A549 (cell line): ENCODE data around the gene FKBP3. TPM values are rescaled to one million over a fixed set of nuclear protein-coding genes. Genes with fewer than 3 reads are reported as not detected.
A peak's percentile ranks its signal among the peaks of the same experiment; 100 is the strongest.

Source experiments
- ATAC-seq, 2 experiments: fragments of 200-7000 bp in 1 of 2; fragments of >200 bp in 1 of 2; cut with Nextera tagmentation in 1 of 2; cut with Tn5 transposase in 1 of 2; 3 replicates each; pipeline versions ENCODE4 v1.8.0 to v1.9.1; 2018 to 2020; ENCODE audit warnings: mild to moderate bottlenecking in 1 of 2, moderate library complexity in 1 of 2
- CTCF ChIA-PET: fragments of 300-600 bp; sonication (Branson Sonifier 250); formaldehyde crosslinking; extraction: SDS; loops from one replicate; lab custom pipeline; 2021; ENCODE audit warnings: antibody characterized with exemption, inconsistent platforms; lab: Yijun Ruan, JAX
- POLR2A ChIA-PET: fragments of 350-600 bp; formaldehyde crosslinking; extraction: SDS; loops from one replicate; lab custom pipeline; 2021; ENCODE audit warnings: antibody characterized with exemption, inconsistent platforms; lab: Yijun Ruan, JAX
- DNase-seq, 2 experiments: peaks; one replicate each; pipeline versions ENCODE4 v3.0.0 to v3.0.0-alpha.2; 2011 to 2016; ENCODE audit warnings: low read depth in 1 of 2, low spot score in 1 of 2
- FAIRE-seq: peaks from 2 replicates; lab custom pipeline; 2011; peaks lifted over from hg19 to GRCh38; lab: Jason Lieb, UNC
- H3K27ac ChIP-seq, 2 experiments: fragments of >200 bp; sonication (Bioruptor Twin); formaldehyde crosslinking; 3 replicates each; pipeline ENCODE4 v1.5.1; 2016 to 2017
- H3K4me1 ChIP-seq: fragments of >200 bp; sonication (Bioruptor Twin); formaldehyde crosslinking; 3 replicates; pipeline ENCODE4 v1.6.1; 2016
- H3K4me2 ChIP-seq: fragments of >200 bp; sonication (Bioruptor Twin); formaldehyde crosslinking; 3 replicates; pipeline ENCODE4 v1.6.1; 2016
- H3K4me3 ChIP-seq: fragments of >200 bp; sonication (Bioruptor Twin); formaldehyde crosslinking; 3 replicates; pipeline ENCODE4 v1.5.1; 2016
- H3K9me3 ChIP-seq: fragments of >200 bp; sonication (Bioruptor Twin); formaldehyde crosslinking; 3 replicates; pipeline ENCODE4 v1.6.1; 2016
- BHLHE40 ChIP-seq: IDR thresholded peaks from 2 replicates; pipeline ENCODE4 v1.6.1; 2012; ENCODE audit warnings: low read depth, low read length, inconsistent platforms
- CBX8 ChIP-seq: fragments of 200-600 bp; sonication (generic); IDR thresholded peaks from 2 replicates; pipeline ENCODE4 v1.6.1; 2016
- CEBPB ChIP-seq, 2 experiments: fragments of >200 bp in 1 of 2; sonication (Bioruptor Twin) in 1 of 2; formaldehyde crosslinking in 1 of 2; IDR thresholded peaks; 2 replicates each; pipeline ENCODE4 v1.6.1; 2012 to 2016
- EHF ChIP-seq: fragments of 250-450 bp; sonication (Bioruptor Pico); IDR thresholded peaks from 2 replicates; pipeline ENCODE4 v1.5.0; 2020; ENCODE audit warnings: mild to moderate bottlenecking
- EHMT2 ChIP-seq: fragments of 200-600 bp; sonication (generic); IDR thresholded peaks from 2 replicates; pipeline ENCODE4 v1.6.1; 2016; ENCODE audit warnings: antibody characterized with exemption, low read depth, mild to moderate bottlenecking, moderate library complexity
- EP300 ChIP-seq, 2 experiments: fragments of >200 bp; sonication (Bioruptor Twin); formaldehyde crosslinking; IDR thresholded peaks; 2 replicates in 1 of 2; 3 replicates in 1 of 2; pipeline ENCODE4 v1.6.1; 2016 to 2017
- FOSB ChIP-seq: fragments of 250-450 bp; sonication (Bioruptor Pico); IDR thresholded peaks from 2 replicates; pipeline ENCODE4 v1.5.0; 2020; ENCODE audit warnings: mild to moderate bottlenecking, moderate library complexity
- FOSL2 ChIP-seq, 2 experiments: fragments of 450-650 bp in 1 of 2; fragments of >200 bp in 1 of 2; sonication (Bioruptor Twin) in 1 of 2; formaldehyde crosslinking; IDR thresholded peaks; 2 replicates each; pipeline versions ENCODE4 v1.5.0 to v1.6.1; 2016 to 2020; ENCODE audit warnings: mild to moderate bottlenecking in 1 of 2, moderate library complexity in 1 of 2
- GATA3 ChIP-seq: IDR thresholded peaks from 2 replicates; pipeline ENCODE4 v1.6.1; 2012; ENCODE audit warnings: borderline replicate concordance
- HDAC2 ChIP-seq: fragments of 200-600 bp; sonication (generic); IDR thresholded peaks from 2 replicates; pipeline ENCODE4 v1.6.1; 2016
- HEYL ChIP-seq: fragments of 250-450 bp; sonication (Bioruptor Pico); IDR thresholded peaks from 2 replicates; pipeline ENCODE4 v1.8.0; 2021; ENCODE audit warnings: mild to moderate bottlenecking, moderate library complexity
- HMGXB4 ChIP-seq: fragments of 250-450 bp; sonication (Bioruptor Pico); IDR thresholded peaks from 2 replicates; pipeline ENCODE4 v1.5.0; 2021; ENCODE audit warnings: mild to moderate bottlenecking, moderate library complexity, borderline replicate concordance
- HOXB13 ChIP-seq: fragments of 250-450 bp; sonication (Bioruptor Pico); IDR thresholded peaks from 2 replicates; pipeline ENCODE4 v1.5.0; 2020; ENCODE audit warnings: low read depth, mild to moderate bottlenecking, moderate library complexity
- HOXB5 ChIP-seq: fragments of 250-450 bp; sonication (Bioruptor Pico); IDR thresholded peaks from 2 replicates; pipeline ENCODE4 v1.5.0; 2020; ENCODE audit warnings: mild to moderate bottlenecking, moderate library complexity
- JUN ChIP-seq, 2 experiments: fragments of >200 bp; sonication (Bioruptor Twin); formaldehyde crosslinking; IDR thresholded peaks; 2 replicates in 1 of 2; 3 replicates in 1 of 2; pipeline ENCODE4 v1.6.1; 2016 to 2017
- JUNB ChIP-seq: fragments of >200 bp; sonication (Bioruptor Twin); formaldehyde crosslinking; IDR thresholded peaks from 2 replicates; pipeline ENCODE4 v1.6.1; 2016
- KDM1A ChIP-seq: fragments of 200-600 bp; sonication (generic); IDR thresholded peaks from 2 replicates; pipeline ENCODE4 v1.6.1; 2016; ENCODE audit warnings: low read depth, mild to moderate bottlenecking
- KDM5A ChIP-seq: fragments of 200-600 bp; sonication (generic); IDR thresholded peaks from 2 replicates; pipeline ENCODE4 v1.6.1; 2016; ENCODE audit warnings: antibody characterized with exemption, mild to moderate bottlenecking
- MAFK ChIP-seq: fragments of 450-650 bp; IDR thresholded peaks from 2 replicates; pipeline ENCODE4 v1.6.1; 2014; ENCODE audit not compliant: partially characterized antibody
- PBX3 ChIP-seq: IDR thresholded peaks from 2 replicates; pipeline ENCODE4 v1.6.1; 2012
- PHF8 ChIP-seq: fragments of 200-600 bp; sonication (generic); IDR thresholded peaks from 2 replicates; pipeline ENCODE4 v1.6.1; 2016; ENCODE audit warnings: low read depth, mild to moderate bottlenecking, antibody characterized with exemption, moderate library complexity, borderline replicate concordance
- POLR2AphosphoS2 ChIP-seq: conservative IDR thresholded peaks from 2 replicates; pipeline ENCODE4 v1.6.1; 2012; ENCODE audit warnings: low read length, improper control_type of control experiment, inconsistent platforms
- RCOR1 ChIP-seq: fragments of 150-350 bp; IDR thresholded peaks from 2 replicates; pipeline ENCODE4 v1.6.1; 2014; ENCODE audit warnings: antibody characterized with exemption, low read length, low read depth
- SREBF2 ChIP-seq: fragments of 450-650 bp; IDR thresholded peaks from 2 replicates; pipeline ENCODE4 v1.6.1; 2014; ENCODE audit warnings: mild to moderate bottlenecking, moderate library complexity
- ZC3H11A ChIP-seq: fragments of 450-650 bp; IDR thresholded peaks from 2 replicates; pipeline ENCODE4 v1.6.1; 2014; ENCODE audit warnings: antibody characterized with exemption, mild to moderate bottlenecking
- ZFP36 ChIP-seq: fragments of 450-650 bp; IDR thresholded peaks from 2 replicates; pipeline ENCODE4 v1.6.1; 2014; ENCODE audit warnings: borderline replicate concordance; ENCODE audit not compliant: partially characterized antibody
- ZNF302 ChIP-seq: fragments of 250-450 bp; sonication (Bioruptor Pico); IDR thresholded peaks from 2 replicates; pipeline ENCODE4 v1.9.0; 2021; ENCODE audit warnings: inconsistent platforms, mild to moderate bottlenecking, moderate library complexity
- ZSCAN20 ChIP-seq: fragments of 250-450 bp; sonication (Bioruptor Pico); IDR thresholded peaks from 2 replicates; pipeline ENCODE4 v1.8.0; 2022; ENCODE audit warnings: mild to moderate bottlenecking, moderate library complexity
- WGBS: methylation state at CpG from one replicate; pipeline ENCODE4 v1.1.6; 2017; ENCODE audit errors: missing lambda C conversion rate; 5-methylcytosine and 5-hydroxymethylcytosine counted together
- polyA minus RNA-seq: library from RNA; depleted of rRNA, polyadenylated mRNA; stranded (reverse); fragments of >200 nt; gene quantifications from 2 replicates; pipeline ENCODE4 v1.2.3, GENCODE V29; 2011; rRNA and poly(A)+ RNA removed
- polyA plus RNA-seq, 4 experiments: library from polyadenylated mRNA; depleted of rRNA in 3 of 4; stranded (reverse); fragments of >200 nt; fragmentation: RNase III in 1 of 4; extraction: RNeasy Plus Mini Kit Qiagen cat#74134 plus additional on column Dnase treatment in 1 of 4; gene quantifications; 2 replicates in 3 of 4; 3 replicates in 1 of 4; pipeline ENCODE4 v1.2.3, GENCODE V29; 2011 to 2017
- TF ChIP-seq, protein P1 (sequence below): fragments of 200-600 bp; sonication (generic); IDR thresholded peaks from 2 replicates; pipeline ENCODE4 v1.6.1; 2016; ENCODE audit warnings: antibody characterized with exemption, mild to moderate bottlenecking, moderate library complexity
- TF ChIP-seq, protein P2 (sequence below): IDR thresholded peaks from 2 replicates; pipeline ENCODE4 v1.6.1; 2012
- TF ChIP-seq, protein P3 (sequence below): fragments of 250-450 bp; sonication (Bioruptor Pico); IDR thresholded peaks from 2 replicates; pipeline ENCODE4 v1.5.0; 2020; ENCODE audit warnings: low read depth, mild to moderate bottlenecking, moderate library complexity
- TF ChIP-seq, protein P4 (sequence below): fragments of >200 bp; sonication (Bioruptor Twin); formaldehyde crosslinking; IDR thresholded peaks from 2 replicates; pipeline ENCODE4 v1.6.1; 2016

Gene FKBP3
- polyA plus RNA-seq (2011; rRNA removed) (106 and 202 TPM in 2 replicates), polyA plus RNA-seq (2017; fragmentation: RNase III; extraction: RNeasy Plus Mini Kit Qiagen cat#74134 plus additional on column Dnase treatment) (155 to 159 TPM (median 158 TPM) in 3 replicates), polyA minus RNA-seq (7.6 and 9.9 TPM in 2 replicates)
- 39.9 and 52.1 TPM in 2 replicates for polyA plus RNA-seq (2012; cell fraction: cytosol; rRNA removed)
- polyA plus RNA-seq (2012; cell fraction: nucleus; rRNA removed): 11.7 and 17.5 TPM in 2 replicates

DNA sequence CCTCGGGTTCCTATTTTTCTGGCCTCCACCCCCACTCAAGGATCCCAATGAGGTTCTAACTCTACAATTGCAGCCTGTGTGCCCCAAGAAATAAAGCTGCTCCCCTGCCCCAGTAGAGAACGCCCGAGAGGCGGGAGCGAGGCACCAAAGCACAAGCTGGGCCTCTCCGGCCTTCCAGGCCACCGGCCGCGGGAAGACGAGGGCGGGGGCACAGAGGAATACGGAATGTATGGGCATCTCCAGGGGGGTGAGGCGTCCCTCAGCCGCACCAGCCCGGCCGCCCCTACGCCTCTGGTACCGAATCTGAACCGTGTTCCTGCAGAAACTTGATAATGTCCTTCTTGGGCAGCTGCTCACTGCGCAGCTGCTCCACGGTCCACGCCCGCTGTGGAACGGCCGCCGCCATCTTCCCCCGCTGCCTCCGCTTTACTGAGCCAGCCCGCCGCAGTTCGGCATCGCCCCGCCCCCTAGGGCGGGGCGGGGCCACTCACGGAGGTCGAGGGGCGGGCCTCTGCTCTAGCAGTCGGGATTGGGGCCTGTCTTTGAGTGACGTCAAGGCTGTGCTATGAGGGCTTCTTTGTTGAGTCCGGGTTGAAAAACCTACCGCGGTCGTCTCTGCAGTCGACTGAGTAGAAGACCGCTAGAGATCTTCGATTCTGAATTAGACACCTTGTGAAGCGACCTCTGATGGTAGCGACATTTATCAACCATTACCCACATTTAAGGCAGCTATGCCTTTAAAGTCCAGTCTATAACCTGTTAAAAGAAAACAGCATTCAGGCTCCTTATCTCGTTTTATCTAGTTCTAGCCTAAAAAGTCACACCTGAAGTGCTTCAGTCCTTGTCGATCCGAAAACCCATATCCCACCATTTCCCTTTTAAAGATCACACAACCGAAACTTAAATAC, at the start of gene FKBP3:
Gene FKBP3, minus strand, starts transcription at position 431 of the 908 bp plus-strand sequence. Its CDS starts 25 bp downstream, at position 406.
- ATAC-seq (peak; percentile 93 to 94), FAIRE-seq (peak; percentile 65), DNase-seq (peak; percentile 97 to 99)
- peaks cover 20% of the 10 kb centered on the region for H3K4me1 ChIP-seq
- H3K27ac ChIP-seq: peak within 1 kb of the TSS; percentile 91 to 96
- peak within 1 kb of the TSS; percentile 85 for H3K4me2 ChIP-seq
- H3K4me3 ChIP-seq: peak within 1 kb of the TSS; percentile 78
- ChIA-PET POLR2A (interaction anchor here (1.2 to 1.6 kb wide), 3 partner anchors 50 to 172 kb away, joined by 5 to 12 read pairs (median 6); partner anchors contain the start of genes KLHL28, MIS18BP1, PRPF39 and TOGARAM1), CTCF (interaction anchor here (0.6 to 1.5 kb wide), 6 partner anchors 25 to 225 kb away, joined by 3 to 8 read pairs (median 4); no protein-coding TSS in a partner anchor)
- no peaks in the 10 kb centered on the region for H3K9me3 ChIP-seq
- WGBS: under 1% methylated on average over 27 of the region's 53 CpGs
- TF ChIP-seq, protein P1, sequence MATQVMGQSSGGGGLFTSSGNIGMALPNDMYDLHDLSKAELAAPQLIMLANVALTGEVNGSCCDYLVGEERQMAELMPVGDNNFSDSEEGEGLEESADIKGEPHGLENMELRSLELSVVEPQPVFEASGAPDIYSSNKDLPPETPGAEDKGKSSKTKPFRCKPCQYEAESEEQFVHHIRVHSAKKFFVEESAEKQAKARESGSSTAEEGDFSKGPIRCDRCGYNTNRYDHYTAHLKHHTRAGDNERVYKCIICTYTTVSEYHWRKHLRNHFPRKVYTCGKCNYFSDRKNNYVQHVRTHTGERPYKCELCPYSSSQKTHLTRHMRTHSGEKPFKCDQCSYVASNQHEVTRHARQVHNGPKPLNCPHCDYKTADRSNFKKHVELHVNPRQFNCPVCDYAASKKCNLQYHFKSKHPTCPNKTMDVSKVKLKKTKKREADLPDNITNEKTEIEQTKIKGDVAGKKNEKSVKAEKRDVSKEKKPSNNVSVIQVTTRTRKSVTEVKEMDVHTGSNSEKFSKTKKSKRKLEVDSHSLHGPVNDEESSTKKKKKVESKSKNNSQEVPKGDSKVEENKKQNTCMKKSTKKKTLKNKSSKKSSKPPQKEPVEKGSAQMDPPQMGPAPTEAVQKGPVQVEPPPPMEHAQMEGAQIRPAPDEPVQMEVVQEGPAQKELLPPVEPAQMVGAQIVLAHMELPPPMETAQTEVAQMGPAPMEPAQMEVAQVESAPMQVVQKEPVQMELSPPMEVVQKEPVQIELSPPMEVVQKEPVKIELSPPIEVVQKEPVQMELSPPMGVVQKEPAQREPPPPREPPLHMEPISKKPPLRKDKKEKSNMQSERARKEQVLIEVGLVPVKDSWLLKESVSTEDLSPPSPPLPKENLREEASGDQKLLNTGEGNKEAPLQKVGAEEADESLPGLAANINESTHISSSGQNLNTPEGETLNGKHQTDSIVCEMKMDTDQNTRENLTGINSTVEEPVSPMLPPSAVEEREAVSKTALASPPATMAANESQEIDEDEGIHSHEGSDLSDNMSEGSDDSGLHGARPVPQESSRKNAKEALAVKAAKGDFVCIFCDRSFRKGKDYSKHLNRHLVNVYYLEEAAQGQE: no peak
- TF ChIP-seq GATA3 (peak; percentile 54; the same call in 1 of the 2 replicates), RCOR1 (no peak), FOSB (CRISPR knock-in tag) (no peak), HOXB13 (CRISPR knock-in tag) (no peak), JUNB (no peak), KDM5A (peak; percentile 37; the same call in 1 of the 2 replicates), ZFP36 (no peak), SREBF2 (no peak), PHF8 (peak; percentile 91), POLR2AphosphoS2 (no peak), EHMT2 (no peak), KDM1A (no peak), CBX8 (no peak), HOXB5 (CRISPR knock-in tag) (no peak), HEYL (no peak), HMGXB4 (no peak), ZC3H11A (no peak), BHLHE40 (no peak), FOSL2 (IDR thresholded peaks at IDR 0.05) (no peak), FOSL2 (CRISPR knock-in tag; IDR thresholded peaks at IDR 0.05) (no peak), ZSCAN20 (CRISPR knock-in tag) (no peak), MAFK (no peak), PBX3 (peak; percentile 81), HDAC2 (no peak), EP300 (IDR thresholded peaks at IDR 0.05) (no peak), ZNF302 (CRISPR knock-in tag) (no peak), CEBPB (IDR thresholded peaks at IDR 0.05) (no peak), EHF (CRISPR knock-in tag) (no peak), JUN (IDR thresholded peaks at IDR 0.05) (peak; percentile 58 to 92; a peak in 4 of 5 replicates)
- TF ChIP-seq, protein P2, sequence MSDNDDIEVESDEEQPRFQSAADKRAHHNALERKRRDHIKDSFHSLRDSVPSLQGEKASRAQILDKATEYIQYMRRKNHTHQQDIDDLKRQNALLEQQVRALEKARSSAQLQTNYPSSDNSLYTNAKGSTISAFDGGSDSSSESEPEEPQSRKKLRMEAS: peak; percentile 78
- TF ChIP-seq, protein P3, sequence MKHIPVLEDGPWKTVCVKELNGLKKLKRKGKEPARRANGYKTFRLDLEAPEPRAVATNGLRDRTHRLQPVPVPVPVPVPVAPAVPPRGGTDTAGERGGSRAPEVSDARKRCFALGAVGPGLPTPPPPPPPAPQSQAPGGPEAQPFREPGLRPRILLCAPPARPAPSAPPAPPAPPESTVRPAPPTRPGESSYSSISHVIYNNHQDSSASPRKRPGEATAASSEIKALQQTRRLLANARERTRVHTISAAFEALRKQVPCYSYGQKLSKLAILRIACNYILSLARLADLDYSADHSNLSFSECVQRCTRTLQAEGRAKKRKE: no peak
- TF ChIP-seq, protein P4, sequence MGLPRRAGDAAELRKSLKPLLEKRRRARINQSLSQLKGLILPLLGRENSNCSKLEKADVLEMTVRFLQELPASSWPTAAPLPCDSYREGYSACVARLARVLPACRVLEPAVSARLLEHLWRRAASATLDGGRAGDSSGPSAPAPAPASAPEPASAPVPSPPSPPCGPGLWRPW: no peak
